Uterus (tissue), 4 donors: ENCODE measurements around the gene FBXL3. TPM values are rescaled to one million over a fixed set of nuclear protein-coding genes. Genes with fewer than 3 reads are reported as not detected.

ENCODE experiments used
- DNase-seq, 2 donors: peaks; one replicate each; pipeline ENCODE4 v3.0.0-alpha.2; 2019 to 2020
- H3K27ac ChIP-seq, 2 donors: fragments of 200-600 bp; sonication (generic); 1 replicate in 1 of 2; 2 replicates in 1 of 2; pipeline ENCODE4 v1.5.1; 2016 to 2018
- H3K27me3 ChIP-seq, 2 donors: fragments of 200-600 bp; sonication (generic); one replicate each; pipeline ENCODE4 v1.5.1; 2018 to 2019; ENCODE audit warnings: control low read depth in 1 of 2
- H3K36me3 ChIP-seq, 2 donors: fragments of 200-600 bp; sonication (generic); one replicate each; pipeline ENCODE4 v1.5.1; 2019; ENCODE audit warnings: control low read depth in 1 of 2
- H3K4me1 ChIP-seq, 2 donors: fragments of 200-600 bp; sonication (generic); one replicate each; pipeline ENCODE4 v1.5.1; 2018 to 2019; ENCODE audit warnings: control low read depth in 1 of 2
- H3K4me3 ChIP-seq, 2 donors: fragments of 200-600 bp; sonication (generic); 1 replicate in 1 of 2; 2 replicates in 1 of 2; pipeline ENCODE4 v1.5.1; 2018 to 2019; ENCODE audit warnings: mild to moderate bottlenecking in 1 of 2
- H3K9me3 ChIP-seq, 2 donors: fragments of 200-600 bp; sonication (generic); one replicate each; pipeline ENCODE4 v1.5.1; 2019; ENCODE audit warnings: control low read depth in 1 of 2
- CTCF ChIP-seq, 4 experiments: fragments of 200-600 bp in 2 of 4; fragments of 450-650 bp in 2 of 4; sonication (generic) in 2 of 4; IDR thresholded peaks; one replicate each; pipeline ENCODE4 v1.5.1; 2016 to 2019; ENCODE audit warnings: antibody characterized with exemption in 4 of 4, mild to moderate bottlenecking in 2 of 4, moderate library complexity in 1 of 4
- POLR2A ChIP-seq, 2 donors: fragments of 450-650 bp; IDR thresholded peaks; one replicate each; pipeline ENCODE4 v1.6.1; 2016; ENCODE audit warnings: antibody characterized with exemption in 2 of 2, mild to moderate bottlenecking in 1 of 2, moderate library complexity in 1 of 2
- intact Hi-C: fragments of 100-400 bp; cut with DNase I; formaldehyde crosslinking; loops from one replicate; pipeline ENCODE4 v1.15.1; 2023; ENCODE audit warnings: low total_unique reads
- total RNA-seq, 4 donors: library from RNA; depleted of rRNA in 3 of 4; stranded (reverse); fragments of >200 nt in 3 of 4; gene quantifications; one replicate each; pipeline versions ENCODE4 v1.1.0 to v1.2.4, GENCODE V29; 2014 to 2023
- donor health status: DM: yes; HTN: yes; CAD: no.

FBXL3 gene
- total RNA-seq, 4 donors from 2014 or later, result 62.8 to 158 (median 92.3) TPM

GRCh38 chr13:76958841-76959432 is 68.0 kb downstream of the FBXL3 start:
- intact Hi-C loops, result no loop called here
- H3K4me3 ChIP-seq, result no peak overlapping the region
- H3K27me3 ChIP-seq, result no peaks in the 10 kb centered on the region
- H3K4me1 ChIP-seq, result no peaks in the 10 kb centered on the region
- no peak for DNase-seq
- H3K9me3 ChIP-seq, result peaks cover 0 to 3% of the 10 kb centered on the region in 2 donors
- no peak overlapping the region for H3K27ac ChIP-seq
- H3K36me3 ChIP-seq, result no peaks in the 10 kb centered on the region
- no peak for TF ChIP-seq CTCF (IDR thresholded peaks at IDR 0.05)
- TF ChIP-seq POLR2A (IDR thresholded peaks at IDR 0.05), result no peak

GRCh38 chr13:76955661-76956060 is 71.3 kb downstream of the FBXL3 start:
- no peaks in the 10 kb centered on the region for H3K36me3 ChIP-seq
- H3K4me3 ChIP-seq, result no peak overlapping the region
- no peaks in the 10 kb centered on the region for H3K27me3 ChIP-seq
- TF ChIP-seq POLR2A (IDR thresholded peaks at IDR 0.05) (no peak), CTCF (IDR thresholded peaks at IDR 0.05) (no peak)
- intact Hi-C loops, result no loop called here
- H3K9me3 ChIP-seq, result no peaks in the 10 kb centered on the region
- H3K27ac ChIP-seq, result no peak overlapping the region
- no peak for DNase-seq
- no peaks in the 10 kb centered on the region for H3K4me1 ChIP-seq

Other genes starting within 250 kb of the FBXL3 start
- 100 to 1,000 TPM in 3 of 4 donors, 10 to 100 TPM in 1; 91.5 to 376 (median 127) TPM for gene KCTD12, start 140.8 kb downstream of the FBXL3 start, total RNA-seq
- not detected for gene ACOD1, start 78.6 kb downstream of the FBXL3 start, total RNA-seq
- 10 to 100 TPM; 18.2 to 49.8 (median 39.5) TPM for gene CLN5, start 35.1 kb downstream of the FBXL3 start, total RNA-seq